ENCODE results near the gene NDUFV1.

DNA sequence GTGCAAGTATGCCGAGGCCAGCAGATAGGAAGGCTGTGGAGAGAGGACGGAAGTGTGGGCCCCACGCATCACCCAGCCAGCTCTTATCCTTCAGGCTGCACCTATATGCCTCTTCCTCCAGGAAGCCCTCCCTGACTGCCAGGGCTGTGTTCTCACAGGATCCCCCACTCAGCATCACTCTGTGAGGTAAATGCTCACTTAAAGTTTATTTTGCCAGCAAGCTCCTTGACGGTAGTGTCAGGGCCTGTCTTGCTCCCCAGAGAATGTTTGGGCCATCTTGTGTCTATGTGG lies 28.4 kb downstream of the NDUFV1 start:
- TF ChIP-seq MTA2 (IDR thresholded peaks at IDR 0.05; ENCODE audit: low read depth) (no peak), SAFB2 (IDR thresholded peaks at IDR 0.05; ENCODE audit: borderline replicate concordance, low read depth, low read length, severe bottlenecking) (no peak)
- TF ChIP-seq, protein P1, sequence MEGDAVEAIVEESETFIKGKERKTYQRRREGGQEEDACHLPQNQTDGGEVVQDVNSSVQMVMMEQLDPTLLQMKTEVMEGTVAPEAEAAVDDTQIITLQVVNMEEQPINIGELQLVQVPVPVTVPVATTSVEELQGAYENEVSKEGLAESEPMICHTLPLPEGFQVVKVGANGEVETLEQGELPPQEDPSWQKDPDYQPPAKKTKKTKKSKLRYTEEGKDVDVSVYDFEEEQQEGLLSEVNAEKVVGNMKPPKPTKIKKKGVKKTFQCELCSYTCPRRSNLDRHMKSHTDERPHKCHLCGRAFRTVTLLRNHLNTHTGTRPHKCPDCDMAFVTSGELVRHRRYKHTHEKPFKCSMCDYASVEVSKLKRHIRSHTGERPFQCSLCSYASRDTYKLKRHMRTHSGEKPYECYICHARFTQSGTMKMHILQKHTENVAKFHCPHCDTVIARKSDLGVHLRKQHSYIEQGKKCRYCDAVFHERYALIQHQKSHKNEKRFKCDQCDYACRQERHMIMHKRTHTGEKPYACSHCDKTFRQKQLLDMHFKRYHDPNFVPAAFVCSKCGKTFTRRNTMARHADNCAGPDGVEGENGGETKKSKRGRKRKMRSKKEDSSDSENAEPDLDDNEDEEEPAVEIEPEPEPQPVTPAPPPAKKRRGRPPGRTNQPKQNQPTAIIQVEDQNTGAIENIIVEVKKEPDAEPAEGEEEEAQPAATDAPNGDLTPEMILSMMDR (IDR thresholded peaks at IDR 0.05 in 2 of 3, conservative IDR thresholded peaks at IDR 0.05 in 1 of 3; ENCODE audit: insufficient read depth in 2 of 3, low read depth in 1 of 3, low read length in 3 of 3): no peak
